ENCODE results near the gene FAHD2B. TPM values are rescaled to one million over a fixed set of nuclear protein-coding genes. Genes with fewer than 3 reads are reported as not detected.
"Not testable (repeated sequence)": the region's sequence is repeated elsewhere in the genome, so short reads cannot be mapped to it uniquely, and the experiment has no call there.

Gene FAHD2B
- total and polyA plus RNA-seq, 2 of the 13 experiments (the other 11 are each of a cell fraction or from before 2014, with no cell fraction given), result 6.4 to 6.7 TPM

DNA sequence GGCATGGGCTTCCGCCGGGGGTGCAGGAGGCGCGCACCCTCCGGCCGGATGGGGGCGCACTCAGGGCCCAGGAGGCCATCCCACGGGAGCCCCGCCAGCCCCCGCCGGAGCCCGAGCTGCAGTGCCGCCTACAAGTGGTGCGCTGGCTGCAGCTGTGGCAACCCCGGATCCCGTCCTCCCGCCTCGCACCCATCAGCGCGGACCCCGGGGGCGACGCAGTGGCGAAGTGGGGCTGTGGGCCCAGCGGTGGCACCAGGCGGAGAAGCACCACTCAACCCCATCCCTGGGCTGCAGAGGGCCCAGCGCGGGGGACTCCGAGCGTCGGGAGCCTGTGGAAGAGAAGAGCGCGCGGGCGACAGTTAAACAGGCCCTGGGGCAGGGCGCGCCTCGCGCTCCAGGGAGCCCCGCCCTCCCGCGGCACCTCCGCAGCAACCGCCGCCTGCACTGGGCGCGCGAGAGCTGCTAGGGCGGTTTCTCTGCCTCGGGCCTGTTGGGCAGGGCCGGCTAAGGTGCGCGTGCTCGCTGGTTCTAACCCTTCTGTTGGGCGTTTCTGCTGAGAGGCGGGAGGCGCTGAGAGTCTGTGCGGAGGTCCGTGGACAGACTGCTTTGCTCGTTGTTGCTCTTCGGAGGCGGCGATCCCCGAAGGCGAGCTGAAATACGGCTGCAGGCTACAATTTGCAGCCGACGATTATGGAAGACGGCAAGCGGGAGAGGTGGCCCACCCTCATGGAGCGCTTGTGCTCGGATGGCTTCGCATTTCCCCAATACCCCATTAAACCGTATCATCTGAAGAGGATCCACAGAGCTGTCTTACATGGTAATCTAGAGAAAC is 18.6 kb upstream of the FAHD2B start, which contains the start of gene ANKRD36 (continued):
- TF ChIP-seq ZNF441 (CRISPR knock-in tag; IDR thresholded peaks at IDR 0.05; ENCODE audit: borderline replicate concordance) (0 out of 2 replicates have a peak, but pooled peaks have one; percentile 17), CAMTA2 (CRISPR knock-in tag; IDR thresholded peaks at IDR 0.05; ENCODE audit: borderline replicate concordance) (peak; percentile 55; the same call in 1 of the 2 replicates), ZSCAN30 (CRISPR knock-in tag; IDR thresholded peaks at IDR 0.05) (0 out of 2 replicates have a peak, but pooled peaks have one; percentile 58), KLF12 (CRISPR knock-in tag; IDR thresholded peaks at IDR 0.05; ENCODE audit: borderline replicate concordance) (peak; percentile 85), HNF1B (CRISPR knock-in tag; IDR thresholded peaks at IDR 0.05) (peak; percentile 81), MTF2 (CRISPR knock-in tag; IDR thresholded peaks at IDR 0.05; ENCODE audit: borderline replicate concordance) (peak; percentile 97), ZBTB40 (CRISPR knock-in tag; IDR thresholded peaks at IDR 0.05) (peak; percentile 77)
- TF ChIP-seq, protein P1, sequence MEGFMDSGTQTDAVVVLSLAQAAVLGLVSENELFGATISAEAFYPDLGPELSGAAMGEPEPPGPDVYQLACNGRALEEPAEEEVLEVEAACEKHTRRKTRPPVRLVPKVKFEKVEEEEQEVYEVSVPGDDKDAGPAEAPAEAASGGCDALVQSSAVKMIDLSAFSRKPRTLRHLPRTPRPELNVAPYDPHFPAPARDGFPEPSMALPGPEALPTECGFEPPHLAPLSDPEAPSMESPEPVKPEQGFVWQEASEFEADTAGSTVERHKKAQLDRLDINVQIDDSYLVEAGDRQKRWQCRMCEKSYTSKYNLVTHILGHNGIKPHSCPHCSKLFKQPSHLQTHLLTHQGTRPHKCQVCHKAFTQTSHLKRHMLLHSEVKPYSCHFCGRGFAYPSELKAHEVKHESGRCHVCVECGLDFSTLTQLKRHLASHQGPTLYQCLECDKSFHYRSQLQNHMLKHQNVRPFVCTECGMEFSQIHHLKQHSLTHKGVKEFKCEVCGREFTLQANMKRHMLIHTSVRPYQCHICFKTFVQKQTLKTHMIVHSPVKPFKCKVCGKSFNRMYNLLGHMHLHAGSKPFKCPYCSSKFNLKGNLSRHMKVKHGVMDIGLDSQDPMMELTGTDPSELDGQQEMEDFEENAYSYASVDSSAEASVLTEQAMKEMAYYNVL (CRISPR knock-in tag; IDR thresholded peaks at IDR 0.05; ENCODE audit: borderline replicate concordance), result peak; percentile 71; the same call in 1 of the 2 replicates
- TF ChIP-seq, protein P2, sequence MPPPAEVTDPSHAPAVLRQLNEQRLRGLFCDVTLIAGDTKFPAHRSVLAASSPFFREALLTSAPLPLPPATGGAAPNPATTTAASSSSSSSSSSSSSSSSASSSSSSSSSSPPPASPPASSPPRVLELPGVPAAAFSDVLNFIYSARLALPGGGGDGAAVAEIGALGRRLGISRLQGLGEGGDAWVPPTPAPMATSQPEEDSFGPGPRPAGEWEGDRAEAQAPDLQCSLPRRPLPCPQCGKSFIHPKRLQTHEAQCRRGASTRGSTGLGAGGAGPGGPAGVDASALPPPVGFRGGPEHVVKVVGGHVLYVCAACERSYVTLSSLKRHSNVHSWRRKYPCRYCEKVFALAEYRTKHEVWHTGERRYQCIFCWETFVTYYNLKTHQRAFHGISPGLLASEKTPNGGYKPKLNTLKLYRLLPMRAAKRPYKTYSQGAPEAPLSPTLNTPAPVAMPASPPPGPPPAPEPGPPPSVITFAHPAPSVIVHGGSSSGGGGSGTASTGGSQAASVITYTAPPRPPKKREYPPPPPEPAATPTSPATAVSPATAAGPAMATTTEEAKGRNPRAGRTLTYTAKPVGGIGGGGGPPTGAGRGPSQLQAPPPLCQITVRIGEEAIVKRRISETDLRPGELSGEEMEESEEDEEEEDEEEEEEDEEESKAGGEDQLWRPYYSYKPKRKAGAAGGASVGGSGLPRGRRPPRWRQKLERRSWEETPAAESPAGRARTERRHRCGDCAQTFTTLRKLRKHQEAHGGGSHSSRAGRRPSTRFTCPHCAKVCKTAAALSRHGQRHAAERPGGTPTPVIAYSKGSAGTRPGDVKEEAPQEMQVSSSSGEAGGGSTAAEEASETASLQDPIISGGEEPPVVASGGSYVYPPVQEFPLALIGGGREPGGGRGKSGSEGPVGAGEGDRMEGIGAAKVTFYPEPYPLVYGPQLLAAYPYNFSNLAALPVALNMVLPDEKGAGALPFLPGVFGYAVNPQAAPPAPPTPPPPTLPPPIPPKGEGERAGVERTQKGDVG (CRISPR knock-in tag; IDR thresholded peaks at IDR 0.05; ENCODE audit: borderline replicate concordance), result peak; percentile 86
- TF ChIP-seq ZBTB40 (IDR thresholded peaks at IDR 0.05), result not testable (repeated sequence)

Measured in HepG2 (cell line).